Endothelial cell (in vitro differentiated cells): Measurements from ENCODE around the gene SEMA6B. TPM values are rescaled to one million over a fixed set of nuclear protein-coding genes. Genes with fewer than 3 reads are reported as not detected.
A peak's percentile ranks its signal among the peaks of the same experiment; 100 is the strongest.

Experiments used
- DNase-seq: peaks from one replicate; pipeline ENCODE4 v3.0.0; 2021; ENCODE audit warnings: low spot score
- H3K27ac Mint-ChIP-seq: one replicate; pipeline ENCODE4 v1.8.0; 2021; ENCODE audit warnings: mixed read lengths, inconsistent platforms; ENCODE audit not compliant: unreplicated experiment
- H3K27me3 Mint-ChIP-seq: one replicate; pipeline ENCODE4 v1.8.0; 2021; ENCODE audit warnings: mild to moderate bottlenecking, moderate library complexity, mixed read lengths, inconsistent platforms; ENCODE audit not compliant: unreplicated experiment
- H3K36me3 Mint-ChIP-seq: one replicate; pipeline ENCODE4 v1.8.0; 2021; ENCODE audit warnings: mild to moderate bottlenecking, low read depth, mixed read lengths, inconsistent platforms; ENCODE audit not compliant: unreplicated experiment
- H3K4me1 Mint-ChIP-seq: one replicate; pipeline ENCODE4 v1.8.0; 2021; ENCODE audit warnings: mild to moderate bottlenecking, mixed read lengths, inconsistent platforms; ENCODE audit not compliant: unreplicated experiment
- H3K4me3 Mint-ChIP-seq: one replicate; pipeline ENCODE4 v1.8.0; 2021; ENCODE audit warnings: mild to moderate bottlenecking, mixed read lengths, inconsistent platforms; ENCODE audit not compliant: unreplicated experiment
- H3K9me3 Mint-ChIP-seq: one replicate; pipeline ENCODE4 v1.8.0; 2021; ENCODE audit warnings: mixed read lengths, inconsistent platforms; ENCODE audit not compliant: unreplicated experiment
- total RNA-seq: library from RNA; stranded (reverse); fragmentation: NEBNext Ultra II Directional; extraction: Animal tissue kit (Norgen Biotek cat#: 25700); gene quantifications from one replicate; pipeline ENCODE4 v1.2.1, GENCODE V29; 2021; ENCODE audit not compliant: unreplicated experiment
- TF ChIP-seq, protein P1 (sequence below): fragments of 200-600 bp; sonication (generic); IDR thresholded peaks from one replicate; pipeline ENCODE4 v1.5.0; 2021; ENCODE audit warnings: antibody characterized with exemption; ENCODE audit not compliant: unreplicated experiment

The SEMA6B gene
- total RNA-seq, 1 donor from 2014 or later = 43.7 TPM

DNA sequence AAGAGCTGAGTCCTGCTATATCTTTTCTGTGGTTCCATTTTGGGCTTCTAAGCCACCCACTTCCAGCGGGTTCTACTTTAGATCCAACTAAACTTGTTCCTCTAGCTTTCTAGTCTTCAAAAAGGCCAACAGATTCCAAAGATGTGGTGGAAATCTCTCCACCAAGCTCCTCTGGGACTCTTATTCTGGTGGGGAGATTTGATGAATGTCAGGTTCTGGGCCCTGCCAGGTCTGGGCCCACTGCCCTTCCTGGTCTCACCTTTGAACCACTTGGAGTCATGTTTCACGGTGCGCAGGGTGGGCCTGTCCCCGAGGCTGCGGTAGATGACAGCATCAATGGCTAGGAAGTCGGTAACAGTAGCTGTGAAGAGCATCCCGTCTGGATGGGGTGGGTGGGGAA lies 4.8 kb downstream of the SEMA6B start:
- Mint-ChIP-seq H3K9me3 (no peaks in the 10 kb centered on the region), H3K27me3 (peaks cover 8% of the 10 kb centered on the region), H3K27ac (no peak overlapping the region), H3K36me3 (peaks cover 34% of the 10 kb centered on the region), H3K4me1 (peaks cover 13% of the 10 kb centered on the region), H3K4me3 (peak overlapping the region; percentile 73)
- TF ChIP-seq, protein P1, sequence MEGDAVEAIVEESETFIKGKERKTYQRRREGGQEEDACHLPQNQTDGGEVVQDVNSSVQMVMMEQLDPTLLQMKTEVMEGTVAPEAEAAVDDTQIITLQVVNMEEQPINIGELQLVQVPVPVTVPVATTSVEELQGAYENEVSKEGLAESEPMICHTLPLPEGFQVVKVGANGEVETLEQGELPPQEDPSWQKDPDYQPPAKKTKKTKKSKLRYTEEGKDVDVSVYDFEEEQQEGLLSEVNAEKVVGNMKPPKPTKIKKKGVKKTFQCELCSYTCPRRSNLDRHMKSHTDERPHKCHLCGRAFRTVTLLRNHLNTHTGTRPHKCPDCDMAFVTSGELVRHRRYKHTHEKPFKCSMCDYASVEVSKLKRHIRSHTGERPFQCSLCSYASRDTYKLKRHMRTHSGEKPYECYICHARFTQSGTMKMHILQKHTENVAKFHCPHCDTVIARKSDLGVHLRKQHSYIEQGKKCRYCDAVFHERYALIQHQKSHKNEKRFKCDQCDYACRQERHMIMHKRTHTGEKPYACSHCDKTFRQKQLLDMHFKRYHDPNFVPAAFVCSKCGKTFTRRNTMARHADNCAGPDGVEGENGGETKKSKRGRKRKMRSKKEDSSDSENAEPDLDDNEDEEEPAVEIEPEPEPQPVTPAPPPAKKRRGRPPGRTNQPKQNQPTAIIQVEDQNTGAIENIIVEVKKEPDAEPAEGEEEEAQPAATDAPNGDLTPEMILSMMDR = no peak
- DNase-seq = no peak

DNA sequence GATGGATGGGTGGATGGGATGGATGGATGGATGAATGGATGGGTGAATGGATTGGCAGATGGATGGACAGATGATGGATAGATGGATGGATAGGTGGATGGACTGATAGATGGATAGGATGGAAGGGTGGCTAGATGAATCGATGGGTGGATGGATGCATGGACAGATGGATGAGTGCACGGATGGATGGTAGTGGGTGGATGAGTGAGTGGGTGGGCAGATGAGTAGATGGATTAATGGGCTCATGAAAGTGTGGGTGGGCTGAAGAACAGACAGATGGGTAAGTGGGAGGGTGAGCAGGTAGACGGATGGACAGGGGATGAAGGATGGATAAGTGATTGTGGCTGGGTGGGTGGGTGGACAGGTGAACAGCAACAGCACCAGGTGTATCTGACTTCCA lies 5.7 kb downstream of the SEMA6B start:
- Mint-ChIP-seq H3K4me3 (peak overlapping the region; percentile 50), H3K27ac (no peak overlapping the region), H3K36me3 (peaks cover 40% of the 10 kb centered on the region), H3K4me1 (peaks cover 8% of the 10 kb centered on the region), H3K27me3 (peaks cover 10% of the 10 kb centered on the region), H3K9me3 (no peaks in the 10 kb centered on the region)
- no peak for DNase-seq
- TF ChIP-seq, protein P1 = no peak

DNA sequence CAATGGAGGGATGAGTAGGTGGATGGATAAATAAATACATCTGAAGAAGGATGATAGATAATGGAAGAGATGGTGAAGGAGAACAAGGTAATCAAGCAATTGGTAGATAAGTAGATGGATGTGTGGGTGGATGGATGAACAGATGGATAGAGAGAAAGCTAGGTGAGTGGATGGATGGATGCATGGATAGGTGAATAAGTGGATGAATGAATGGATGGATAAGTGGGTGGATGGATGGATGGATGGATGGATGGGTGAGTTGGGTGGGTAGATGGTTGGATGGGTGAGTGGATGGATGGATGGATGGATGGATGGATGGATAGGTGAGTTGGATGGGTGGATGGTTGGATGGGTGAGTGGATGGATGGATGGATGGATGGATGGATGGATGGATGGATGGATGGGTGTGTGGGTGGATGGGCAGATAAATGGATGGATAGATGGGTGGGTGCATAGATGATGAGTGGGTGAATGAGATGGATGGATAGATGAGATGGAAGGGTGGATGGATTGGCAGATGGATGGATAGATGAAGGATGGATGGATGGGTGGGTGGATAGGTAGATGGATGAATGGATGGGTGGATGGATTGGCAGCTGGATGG lies 6.3 kb downstream of the SEMA6B start:
- peaks cover 8% of the 10 kb centered on the region for H3K27me3 Mint-ChIP-seq
- DNase-seq = no peak
- H3K4me1 Mint-ChIP-seq = peaks cover 8% of the 10 kb centered on the region
- TF ChIP-seq, protein P1 = no peak
- H3K4me3 Mint-ChIP-seq = peak overlapping the region; percentile 39
- no peaks in the 10 kb centered on the region for H3K9me3 Mint-ChIP-seq
- H3K36me3 Mint-ChIP-seq = peaks cover 40% of the 10 kb centered on the region
- H3K27ac Mint-ChIP-seq = no peak overlapping the region

DNA sequence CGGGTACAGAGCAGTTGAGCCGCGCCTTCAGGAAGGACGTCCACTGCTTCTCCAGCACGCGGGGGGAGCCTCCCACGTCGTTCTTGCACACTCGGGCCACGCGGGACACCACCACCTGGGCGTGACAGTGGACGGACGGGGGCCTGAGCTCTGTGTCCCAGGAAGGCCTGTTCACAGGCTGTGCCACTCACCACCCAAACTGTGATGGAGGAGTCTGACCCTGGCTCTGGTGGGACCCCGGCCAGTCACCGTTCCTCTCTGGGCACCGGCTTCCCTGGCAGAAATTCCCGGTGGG lies 7.0 kb downstream of the SEMA6B start:
- H3K36me3 Mint-ChIP-seq = peaks cover 38% of the 10 kb centered on the region

DNA sequence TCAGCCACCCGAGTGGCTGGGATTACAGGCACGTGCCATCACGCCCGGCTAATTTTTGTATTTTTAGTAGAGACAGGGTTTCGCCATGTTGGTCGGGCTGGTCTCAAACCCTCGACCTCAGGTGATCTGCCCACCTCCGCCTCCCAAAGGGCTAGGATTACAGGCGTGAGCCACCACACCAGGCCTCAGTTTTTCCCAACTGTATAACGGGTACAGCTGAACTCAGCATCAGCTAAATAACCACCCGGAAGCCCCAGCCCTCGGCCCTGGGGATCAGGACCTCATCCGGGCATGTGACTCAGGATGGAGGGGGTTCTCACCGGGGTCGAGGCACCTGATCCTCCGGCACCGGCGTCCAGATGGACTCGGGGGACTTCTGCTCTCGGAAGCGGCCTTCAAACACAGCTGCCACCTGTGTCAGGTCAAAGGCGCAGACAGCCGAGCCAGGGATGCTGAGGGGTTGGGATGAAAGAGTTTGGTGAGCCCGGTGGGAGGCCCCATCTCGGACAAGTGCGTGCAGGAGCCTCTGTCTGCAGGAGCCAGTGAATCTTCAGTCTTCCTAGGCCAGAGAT lies 8.9 kb downstream of the SEMA6B start:
- no peak for DNase-seq
- peaks cover 6% of the 10 kb centered on the region for H3K4me1 Mint-ChIP-seq
- peaks cover 8% of the 10 kb centered on the region for H3K27me3 Mint-ChIP-seq
- H3K9me3 Mint-ChIP-seq = no peaks in the 10 kb centered on the region
- H3K36me3 Mint-ChIP-seq = peaks cover 32% of the 10 kb centered on the region
- no peak overlapping the region for H3K27ac Mint-ChIP-seq
- TF ChIP-seq, protein P1 = no peak
- no peak overlapping the region for H3K4me3 Mint-ChIP-seq

More for the DNA sequence above, 7.0 kb downstream of the SEMA6B start:
- TF ChIP-seq, protein P1 = no peak
- Mint-ChIP-seq H3K4me1 (peaks cover 7% of the 10 kb centered on the region), H3K9me3 (no peaks in the 10 kb centered on the region), H3K4me3 (no peak overlapping the region), H3K27ac (no peak overlapping the region), H3K27me3 (peaks cover 8% of the 10 kb centered on the region)
- DNase-seq = no peak
